ENCODE measurements around the gene INF2.

GRCh38 chr14:104655128-104655848 is 34.1 kb upstream of the INF2 start:
- TF ChIP-seq POLR2A (IDR thresholded peaks at IDR 0.05) (no peak), CTCF (IDR thresholded peaks at IDR 0.05) (no peak), POLR2AphosphoS5 (IDR thresholded peaks at IDR 0.05) (no peak)

Data from upper lobe of left lung (tissue), 4 donors.